SJCRH30 (cell line): ENCODE data around the gene GRIK3. TPM values are rescaled to one million over a fixed set of nuclear protein-coding genes. Genes with fewer than 3 reads are reported as not detected.

ENCODE experiments used
- DNase-seq, 2 experiments: peaks; one replicate each; pipeline ENCODE4 v3.0.0-alpha.2; 2015 to 2020
- H3K27ac ChIP-seq: fragments of 250-450 bp; sonication (Bioruptor Pico); 2 replicates; pipeline ENCODE4 v1.5.1; 2020; ENCODE audit warnings: mild to moderate bottlenecking, moderate library complexity
- H3K27me3 ChIP-seq: fragments of 250-450 bp; sonication (Bioruptor Pico); 2 replicates; pipeline ENCODE4 v1.5.1; 2020; ENCODE audit warnings: mild to moderate bottlenecking, moderate library complexity
- H3K36me3 ChIP-seq: fragments of 250-450 bp; sonication (Bioruptor Pico); 2 replicates; pipeline ENCODE4 v1.5.1; 2020; ENCODE audit warnings: mild to moderate bottlenecking, moderate library complexity
- H3K4me1 ChIP-seq: fragments of 250-450 bp; sonication (Bioruptor Pico); 2 replicates; pipeline ENCODE4 v1.5.1; 2020; ENCODE audit warnings: mild to moderate bottlenecking, moderate library complexity
- H3K4me3 ChIP-seq: fragments of 250-450 bp; sonication (Bioruptor Pico); 2 replicates; pipeline ENCODE4 v1.5.1; 2020; ENCODE audit warnings: mild to moderate bottlenecking, moderate library complexity
- H3K9me3 ChIP-seq: fragments of 250-450 bp; sonication (Bioruptor Pico); replicated peaks from 2 replicates; pipeline ENCODE4 v1.5.1; 2020; ENCODE audit warnings: mild to moderate bottlenecking, moderate library complexity
- total RNA-seq: library from RNA; depleted of rRNA; stranded (reverse); fragments of >200 nt; shearing (Covaris generic); gene quantifications from 2 replicates; pipeline ENCODE4 v1.2.3, GENCODE V29; 2014

Gene GRIK3
- total RNA-seq, 1 experiment from 2014 or later, result not detected

- H3K27me3 ChIP-seq, result peaks cover 40% of the 10 kb centered on the region
- H3K36me3 ChIP-seq, result no peaks in the 10 kb centered on the region
- DNase-seq, result no peak
- no peaks in the 10 kb centered on the region for H3K9me3 ChIP-seq
- H3K4me3 ChIP-seq, result no peak overlapping the region
- no peak overlapping the region for H3K27ac ChIP-seq
- H3K4me1 ChIP-seq, result no peaks in the 10 kb centered on the region
Measured at GRCh38 chr1:36987276-36987675, 47.0 kb downstream of the GRIK3 start.

GRCh38 chr1:36986241-36986985 lies 47.9 kb downstream of the GRIK3 start:
- Histone ChIP-seq H3K4me3 (no peak overlapping the region), H3K27ac (no peak overlapping the region), H3K4me1 (no peaks in the 10 kb centered on the region), H3K27me3 (peaks cover 40% of the 10 kb centered on the region), H3K9me3 (no peaks in the 10 kb centered on the region), H3K36me3 (no peaks in the 10 kb centered on the region)
- DNase-seq, result no peak

GRCh38 chr1:36984675-36985074 lies 49.6 kb downstream of the GRIK3 start:
- H3K27me3 ChIP-seq, result peaks cover 33% of the 10 kb centered on the region
- no peak overlapping the region for H3K4me3 ChIP-seq
- no peaks in the 10 kb centered on the region for H3K9me3 ChIP-seq
- H3K27ac ChIP-seq, result no peak overlapping the region
- H3K4me1 ChIP-seq, result no peaks in the 10 kb centered on the region
- H3K36me3 ChIP-seq, result no peaks in the 10 kb centered on the region
- DNase-seq, result no peak

GRCh38 chr1:36984026-36984425 lies 50.3 kb downstream of the GRIK3 start:
- peaks cover 29% of the 10 kb centered on the region for H3K27me3 ChIP-seq
- H3K27ac ChIP-seq, result no peak overlapping the region

GRCh38 chr1:36982709-36983108 lies 51.6 kb downstream of the GRIK3 start:
- H3K4me3 ChIP-seq, result no peak overlapping the region
- peaks cover 20% of the 10 kb centered on the region for H3K27me3 ChIP-seq
- H3K9me3 ChIP-seq, result no peaks in the 10 kb centered on the region; the same call in 1 of the 2 replicates
- H3K4me1 ChIP-seq, result no peaks in the 10 kb centered on the region
- no peak overlapping the region for H3K27ac ChIP-seq
- H3K36me3 ChIP-seq, result no peaks in the 10 kb centered on the region
- DNase-seq, result no peak

More at GRCh38 chr1:36984026-36984425, 50.3 kb downstream of the GRIK3 start:
- Histone ChIP-seq H3K4me3 (no peak overlapping the region), H3K36me3 (no peaks in the 10 kb centered on the region), H3K4me1 (no peaks in the 10 kb centered on the region), H3K9me3 (no peaks in the 10 kb centered on the region)
- no peak for DNase-seq

- H3K27me3 ChIP-seq, result peaks cover 16% of the 10 kb centered on the region
- no peaks in the 10 kb centered on the region for H3K36me3 ChIP-seq
- no peak overlapping the region for H3K4me3 ChIP-seq
- H3K4me1 ChIP-seq, result no peaks in the 10 kb centered on the region
- DNase-seq, result no peak
- no peak overlapping the region for H3K27ac ChIP-seq
- H3K9me3 ChIP-seq, result no peaks in the 10 kb centered on the region; the same call in 1 of the 2 replicates
Measured at GRCh38 chr1:36981771-36982622, 52.3 kb downstream of the GRIK3 start.

GRCh38 chr1:36981126-36981525 lies 53.2 kb downstream of the GRIK3 start:
- no peak for DNase-seq
- peaks cover 11% of the 10 kb centered on the region; the same call in 1 of the 2 replicates for H3K27me3 ChIP-seq
- no peaks in the 10 kb centered on the region for H3K4me1 ChIP-seq
- H3K27ac ChIP-seq, result no peak overlapping the region
- H3K4me3 ChIP-seq, result no peak overlapping the region
- no peaks in the 10 kb centered on the region for H3K36me3 ChIP-seq
- H3K9me3 ChIP-seq, result no peaks in the 10 kb centered on the region; the same call in 1 of the 2 replicates

- Histone ChIP-seq H3K36me3 (no peaks in the 10 kb centered on the region), H3K27me3 (no peaks in the 10 kb centered on the region; the same call in none of the 2 replicates), H3K9me3 (no peaks in the 10 kb centered on the region; the same call in 1 of the 2 replicates), H3K27ac (no peak overlapping the region), H3K4me3 (no peak overlapping the region), H3K4me1 (no peaks in the 10 kb centered on the region)
- no peak for DNase-seq
Measured at GRCh38 chr1:36977731-36978406, 56.4 kb downstream of the GRIK3 start.

GRCh38 chr1:36975642-36976041 lies 58.7 kb downstream of the GRIK3 start:
- DNase-seq, result no peak

GRCh38 chr1:36973056-36973455 lies 61.3 kb downstream of the GRIK3 start:
- Histone ChIP-seq H3K36me3 (no peaks in the 10 kb centered on the region), H3K27ac (no peak overlapping the region), H3K4me3 (no peak overlapping the region), H3K9me3 (no peaks in the 10 kb centered on the region), H3K4me1 (no peaks in the 10 kb centered on the region), H3K27me3 (peaks cover 3% of the 10 kb centered on the region)
- no peak for DNase-seq

More at GRCh38 chr1:36975642-36976041, 58.7 kb downstream of the GRIK3 start:
- Histone ChIP-seq H3K36me3 (no peaks in the 10 kb centered on the region), H3K9me3 (no peaks in the 10 kb centered on the region; the same call in 1 of the 2 replicates), H3K4me1 (no peaks in the 10 kb centered on the region), H3K27me3 (no peaks in the 10 kb centered on the region; the same call in none of the 2 replicates), H3K4me3 (no peak overlapping the region), H3K27ac (no peak overlapping the region)

- H3K27me3 ChIP-seq, result peaks cover 3% of the 10 kb centered on the region
- no peak for DNase-seq
- H3K4me3 ChIP-seq, result no peak overlapping the region
- no peaks in the 10 kb centered on the region for H3K9me3 ChIP-seq
- no peak overlapping the region for H3K27ac ChIP-seq
- no peaks in the 10 kb centered on the region for H3K36me3 ChIP-seq
- H3K4me1 ChIP-seq, result no peaks in the 10 kb centered on the region
Measured at GRCh38 chr1:36971852-36972618, 62.3 kb downstream of the GRIK3 start.

- no peak for DNase-seq
- no peaks in the 10 kb centered on the region for H3K9me3 ChIP-seq
- H3K27ac ChIP-seq, result no peak overlapping the region
- peaks cover 3% of the 10 kb centered on the region; the same call in 1 of the 2 replicates for H3K27me3 ChIP-seq
- no peaks in the 10 kb centered on the region for H3K36me3 ChIP-seq
- H3K4me3 ChIP-seq, result no peak overlapping the region
- no peaks in the 10 kb centered on the region for H3K4me1 ChIP-seq
Measured at GRCh38 chr1:36968730-36969129, 65.6 kb downstream of the GRIK3 start.

GRCh38 chr1:36966242-36966641 lies 68.1 kb downstream of the GRIK3 start:
- DNase-seq, result peak; percentile 25 to 42
- no peaks in the 10 kb centered on the region for H3K36me3 ChIP-seq
- H3K9me3 ChIP-seq, result no peaks in the 10 kb centered on the region
- no peaks in the 10 kb centered on the region for H3K4me1 ChIP-seq
- H3K27me3 ChIP-seq, result peaks cover 5% of the 10 kb centered on the region; the same call in 1 of the 2 replicates
- H3K4me3 ChIP-seq, result no peak overlapping the region
- no peak overlapping the region for H3K27ac ChIP-seq
